HG03280 (cell line): ENCODE measurements around the gene ISLR.

Experiments used
- ATAC-seq: cut with Tn5 transposase; IDR thresholded peaks from one replicate; pipeline ENCODE4 v1.9.1; 2021; ENCODE audit warnings: mild to moderate bottlenecking, moderate library complexity; ENCODE audit not compliant: unreplicated experiment

ISLR gene

GRCh38 chr15:74170875-74171578, 2.5 kb upstream of the ISLR start:
- ATAC-seq: no peak

- no peak for ATAC-seq
Measured at GRCh38 chr15:74171965-74172541, 1.5 kb upstream of the ISLR start.

GRCh38 chr15:74172701-74173379, 670 bp upstream of the ISLR start:
- no peak for ATAC-seq

GRCh38 chr15:74174219-74174957, 878 bp downstream of the ISLR start:
- ATAC-seq: no peak

GRCh38 chr15:74174958-74175253, 1.4 kb downstream of the ISLR start:
- no peak for ATAC-seq

- no peak for ATAC-seq
Measured at GRCh38 chr15:74175271-74176191, 2.0 kb downstream of the ISLR start.

GRCh38 chr15:74176262-74177214, 3.0 kb downstream of the ISLR start:
- no peak for ATAC-seq

GRCh38 chr15:74178326-74179100, 5.0 kb downstream of the ISLR start:
- ATAC-seq: no peak

- no peak for ATAC-seq
Measured at GRCh38 chr15:74179101-74179841, 5.8 kb downstream of the ISLR start.

- no peak for ATAC-seq
Measured at GRCh38 chr15:74179983-74180880, 6.7 kb downstream of the ISLR start.

GRCh38 chr15:74180881-74181602, 7.5 kb downstream of the ISLR start:
- no peak for ATAC-seq

GRCh38 chr15:74182131-74182530, 8.6 kb downstream of the ISLR start:
- no peak for ATAC-seq

- no peak for ATAC-seq
Measured at GRCh38 chr15:74184582-74185091, 11.1 kb downstream of the ISLR start.

- ATAC-seq: no peak
Measured at GRCh38 chr15:74185710-74186348, 12.3 kb downstream of the ISLR start.

- no peak for ATAC-seq
Measured at GRCh38 chr15:74188216-74188615, 14.7 kb downstream of the ISLR start.

- ATAC-seq: no peak
Measured at GRCh38 chr15:74191798-74192197, 18.3 kb downstream of the ISLR start.
